ENCODE results near the gene GRIN2C. TPM values are rescaled to one million over a fixed set of nuclear protein-coding genes. Genes with fewer than 3 reads are reported as not detected.

Gene GRIN2C
- total RNA-seq, 1 experiment from 2014 or later, result 0.44 TPM

DNA sequence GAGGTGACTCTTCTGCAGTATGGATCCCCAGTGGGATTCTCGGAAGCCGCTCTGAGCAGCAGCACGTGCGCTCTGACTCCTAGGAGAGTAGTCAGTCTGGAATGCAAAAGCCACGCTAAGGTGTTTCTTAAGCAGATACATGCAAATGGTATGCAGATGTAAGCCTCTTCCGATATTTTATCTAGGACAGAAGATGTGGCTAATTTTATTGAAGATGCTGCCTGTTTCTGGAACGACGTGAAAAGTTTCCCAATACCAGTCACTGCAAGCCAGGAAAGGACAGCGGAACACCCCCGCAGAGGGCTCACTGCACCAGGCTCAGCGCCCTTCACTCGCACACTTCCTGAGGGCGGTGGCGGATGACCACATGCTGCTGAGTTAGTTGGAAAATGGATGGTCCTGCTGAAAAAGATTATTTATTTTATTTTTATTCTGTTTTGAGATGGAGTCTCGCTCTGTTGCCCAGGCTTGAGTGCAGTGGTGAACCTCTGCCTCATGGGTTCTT, 23.6 kb upstream of the GRIN2C start:
- no peak overlapping the region for H3T11ph ChIP-seq (ENCODE audit: low read length)
- H2BK15ac ChIP-seq (ENCODE audit: low read depth, low read length), result no peak overlapping the region
- WGBS (ENCODE audit: extremely low coverage, insufficient read length, low lambda C conversion rate), result no CpG with 5 or more reads among the region's 15 CpGs
- H3K27me3 Mint-ChIP-seq (ENCODE audit: low read depth), result peaks cover 51% of the 10 kb centered on the region
- H3K79me1 ChIP-seq (ENCODE audit: insufficient read depth, low read depth, low read length, poor library complexity, severe bottlenecking), result no peaks in the 10 kb centered on the region
- H3K27me3 ChIP-seq (ENCODE audit: insufficient read depth, low read length), result no peaks in the 10 kb centered on the region; the same call in 1 of the 2 replicates
- no peaks in the 10 kb centered on the region; the same call in 1 of the 2 replicates for H3K4me1 ChIP-seq (ENCODE audit: insufficient read depth, low read length)
- H3K4ac ChIP-seq (ENCODE audit: low read depth, low read length), result no peak overlapping the region
- no peak overlapping the region for H3K27ac Mint-ChIP-seq
- DNase-seq, result no peak
- no peak overlapping the region for H4K8ac ChIP-seq (replicated peaks; ENCODE audit: insufficient read length, low read depth, low read length)
- no peak overlapping the region for H3K27ac ChIP-seq (ENCODE audit: insufficient read length, low read depth, low read length)
- TF ChIP-seq, protein P1, sequence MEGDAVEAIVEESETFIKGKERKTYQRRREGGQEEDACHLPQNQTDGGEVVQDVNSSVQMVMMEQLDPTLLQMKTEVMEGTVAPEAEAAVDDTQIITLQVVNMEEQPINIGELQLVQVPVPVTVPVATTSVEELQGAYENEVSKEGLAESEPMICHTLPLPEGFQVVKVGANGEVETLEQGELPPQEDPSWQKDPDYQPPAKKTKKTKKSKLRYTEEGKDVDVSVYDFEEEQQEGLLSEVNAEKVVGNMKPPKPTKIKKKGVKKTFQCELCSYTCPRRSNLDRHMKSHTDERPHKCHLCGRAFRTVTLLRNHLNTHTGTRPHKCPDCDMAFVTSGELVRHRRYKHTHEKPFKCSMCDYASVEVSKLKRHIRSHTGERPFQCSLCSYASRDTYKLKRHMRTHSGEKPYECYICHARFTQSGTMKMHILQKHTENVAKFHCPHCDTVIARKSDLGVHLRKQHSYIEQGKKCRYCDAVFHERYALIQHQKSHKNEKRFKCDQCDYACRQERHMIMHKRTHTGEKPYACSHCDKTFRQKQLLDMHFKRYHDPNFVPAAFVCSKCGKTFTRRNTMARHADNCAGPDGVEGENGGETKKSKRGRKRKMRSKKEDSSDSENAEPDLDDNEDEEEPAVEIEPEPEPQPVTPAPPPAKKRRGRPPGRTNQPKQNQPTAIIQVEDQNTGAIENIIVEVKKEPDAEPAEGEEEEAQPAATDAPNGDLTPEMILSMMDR (conservative IDR thresholded peaks at IDR 0.05), result no peak
- H2AFZ ChIP-seq (ENCODE audit: low read length), result no peak overlapping the region
- H2BK12ac ChIP-seq (ENCODE audit: insufficient read length, low read depth, low read length), result no peak overlapping the region
- H3K9ac ChIP-seq (ENCODE audit: extremely low read depth, insufficient read length, low read length), result no peak overlapping the region
- H3K4me1 Mint-ChIP-seq, result peaks cover 13 to 21% of the 10 kb centered on the region in 2 experiments
- H4K5ac ChIP-seq (ENCODE audit: insufficient read length, low read depth, low read length), result no peak overlapping the region
- no peak overlapping the region for H2BK5ac ChIP-seq (ENCODE audit: insufficient read length, low read length)
- no peaks in the 10 kb centered on the region for H3K9me3 Mint-ChIP-seq
- no peaks in the 10 kb centered on the region for H3K79me2 ChIP-seq (ENCODE audit: insufficient read depth, low read length)
- H3K23ac ChIP-seq (ENCODE audit: insufficient read length, low read depth, low read length), result no peak overlapping the region
- no peak overlapping the region for H2AK5ac ChIP-seq (ENCODE audit: insufficient read length, low read length)
- H4K91ac ChIP-seq (ENCODE audit: insufficient read length, low read depth, low read length), result no peak overlapping the region
- no peak overlapping the region for H3K56ac ChIP-seq (ENCODE audit: insufficient read length, low read depth, low read length)
- H4K20me1 ChIP-seq (ENCODE audit: control insufficient read depth, insufficient read depth, insufficient read length), result no peaks in the 10 kb centered on the region
- no peaks in the 10 kb centered on the region for H3K23me2 ChIP-seq (ENCODE audit: insufficient read length, low read depth, low read length, poor library complexity, severe bottlenecking)
- no peaks in the 10 kb centered on the region for H3K9me3 ChIP-seq (ENCODE audit: control insufficient read depth, low read depth, low read length)
- H3K36me3 Mint-ChIP-seq (ENCODE audit: insufficient read depth in 1 of 3, low read depth in 3 of 3), result no peaks in the 10 kb centered on the region
- no peak overlapping the region for H3K4me3 Mint-ChIP-seq
- H3K4me2 ChIP-seq (ENCODE audit: insufficient read depth, insufficient read length, low read length), result no peak overlapping the region
- H2BK120ac ChIP-seq (ENCODE audit: low read depth, low read length, poor library complexity, severe bottlenecking), result no peak overlapping the region
- H3K14ac ChIP-seq (ENCODE audit: insufficient read depth, low read length), result no peak overlapping the region; the same call in 1 of the 2 replicates
- no peak overlapping the region for H2BK20ac ChIP-seq (ENCODE audit: low read depth, low read length, poor library complexity, severe bottlenecking)
- peak overlapping the region; percentile 11 for H3K18ac ChIP-seq (ENCODE audit: insufficient read length, low read depth, low read length)

All from H9 (cell line).